Transverse colon (tissue), 3 donors: Measurements from ENCODE around the gene SLC35F4.

Experiments
- CTCF ChIP-seq, 5 experiments: fragments of 200-600 bp in 3 of 5; fragments of 450-650 bp in 2 of 5; sonication (generic) in 3 of 5; IDR thresholded peaks; 1 replicate in 2 of 5; 2 replicates in 3 of 5; pipeline ENCODE4 v1.5.1; 2016 to 2017; ENCODE audit warnings: antibody characterized with exemption in 5 of 5, inconsistent platforms in 3 of 5, mild to moderate bottlenecking in 2 of 5, moderate library complexity in 1 of 5
- EP300 ChIP-seq: sonication (generic); formaldehyde crosslinking; IDR thresholded peaks from one replicate; pipeline ENCODE4 v1.6.1; 2017; ENCODE audit warnings: antibody characterized with exemption, low read depth
- POLR2A ChIP-seq: fragments of 450-650 bp; IDR thresholded peaks from one replicate; pipeline ENCODE4 v1.6.1; 2016; ENCODE audit warnings: antibody characterized with exemption, mild to moderate bottlenecking, moderate library complexity

DNA sequence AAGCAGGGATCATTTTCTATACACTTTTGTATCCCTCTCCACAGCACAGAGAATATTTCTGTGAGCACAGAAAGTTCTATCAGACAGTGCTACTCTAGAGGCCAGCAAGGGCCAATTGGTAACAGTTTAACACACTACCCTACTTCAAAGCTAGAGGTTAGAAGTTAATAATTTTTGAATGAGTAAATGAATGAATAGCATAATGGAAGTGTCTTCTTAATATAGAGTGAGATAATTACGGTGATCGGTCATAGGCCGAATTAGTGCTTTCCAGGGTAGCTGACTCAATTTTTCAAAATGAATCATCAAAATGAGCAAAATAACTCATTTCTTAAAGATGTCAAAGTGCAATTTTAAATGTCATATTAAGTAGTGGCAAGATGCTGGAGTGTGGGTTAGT, 305.2 kb downstream of the SLC35F4 start:
- TF ChIP-seq POLR2A: no peak
- no peak for TF ChIP-seq CTCF (IDR thresholded peaks at IDR 0.05)
- no peak for TF ChIP-seq EP300
